Stimulated activated CD4-positive, alpha-beta T cell treated with anti-CD3 and anti-CD28 coated beads, TNF-alpha, amount 100 ng/mL, for 24 hours (primary cell): ENCODE results near the gene FBXO48.
"Not testable (repeated sequence)": the region's sequence is repeated elsewhere in the genome, so short reads cannot be mapped to it uniquely, and the experiment has no call there.

Experiments used
- DNase-seq, 3 experiments: peaks; one replicate each; pipeline ENCODE4 v3.0.0-alpha.2; 2020; ENCODE audit warnings: low read depth in 3 of 3

The FBXO48 gene

GRCh38 chr2:68471385-68471784 lies 4.3 kb upstream of the FBXO48 start:
- DNase-seq = no peak

GRCh38 chr2:68469935-68470334 lies 2.8 kb upstream of the FBXO48 start:
- DNase-seq = no peak

- no peak for DNase-seq
These were observed 1.7 kb upstream of the FBXO48 start for GRCh38 chr2:68468801-68469200.

GRCh38 chr2:68466778-68467076 lies 367 bp downstream of the FBXO48 start:
- DNase-seq = no peak

GRCh38 chr2:68466361-68466777 lies 725 bp downstream of the FBXO48 start:
- peak; percentile 37 to 55 (median 38) for DNase-seq

- DNase-seq = peak in 2 of 3 experiments; percentile 30 to 34
These were observed 1.8 kb downstream of the FBXO48 start for GRCh38 chr2:68465081-68465916.

- no peak for DNase-seq
These were observed 2.4 kb downstream of the FBXO48 start for GRCh38 chr2:68464651-68465050.

- DNase-seq = no peak
These were observed 3.7 kb downstream of the FBXO48 start for GRCh38 chr2:68463287-68463877.

- DNase-seq = no peak
These were observed 8.1 kb downstream of the FBXO48 start for GRCh38 chr2:68458981-68459380.

- no peak for DNase-seq
These were observed 10.9 kb downstream of the FBXO48 start for GRCh38 chr2:68456198-68456597.

- DNase-seq = no peak
These were observed 12.4 kb downstream of the FBXO48 start for GRCh38 chr2:68454719-68455118.

GRCh38 chr2:68453761-68454360 lies 13.2 kb downstream of the FBXO48 start:
- DNase-seq = no peak

GRCh38 chr2:68452158-68452900 lies 14.8 kb downstream of the FBXO48 start:
- DNase-seq = no peak

- DNase-seq = no peak
These were observed 18.1 kb downstream of the FBXO48 start for GRCh38 chr2:68448671-68449653.

GRCh38 chr2:68447118-68447517 lies 20.0 kb downstream of the FBXO48 start:
- DNase-seq = no peak

- DNase-seq = not testable (repeated sequence)
These were observed 20.7 kb downstream of the FBXO48 start for GRCh38 chr2:68446425-68446824.

- no peak for DNase-seq
These were observed 25.1 kb downstream of the FBXO48 start for GRCh38 chr2:68441994-68442322.

GRCh38 chr2:68441179-68441993 lies 25.7 kb downstream of the FBXO48 start:
- DNase-seq = peak; percentile 70 to 83 (median 72)

GRCh38 chr2:68438455-68439303 lies 28.4 kb downstream of the FBXO48 start:
- no peak for DNase-seq
